Keratinocyte (primary cell): ENCODE measurements around the gene UROS. TPM values are rescaled to one million over a fixed set of nuclear protein-coding genes. Genes with fewer than 3 reads are reported as not detected.

Experiments used
- DNase-seq: peaks from one replicate; pipeline ENCODE4 v3.0.0-alpha.2; 2011; ENCODE audit warnings: low read depth, missing footprints, low spot score
- FAIRE-seq: peaks from 2 replicates; lab custom pipeline; 2011; peaks lifted over from hg19 to GRCh38; lab: Jason Lieb, UNC
- H2AFZ ChIP-seq: 2 replicates; pipeline ENCODE4 v1.6.0; 2012; ENCODE audit warnings: low read length, control low read depth, inconsistent platforms; ENCODE audit not compliant: control insufficient read depth
- H3K27ac ChIP-seq: 2 replicates; pipeline ENCODE4 v1.5.1; 2011; ENCODE audit warnings: low read length; ENCODE audit not compliant: control insufficient read depth, insufficient read depth
- H3K27me3 ChIP-seq: 3 replicates; pipeline ENCODE4 v1.6.0; 2011; ENCODE audit warnings: low read length; ENCODE audit not compliant: control insufficient read depth, insufficient read depth; ENCODE audit errors: extremely low read depth
- H3K36me3 ChIP-seq, 2 experiments: 2 replicates in 1 of 2; 3 replicates in 1 of 2; pipeline ENCODE4 v1.5.1; 2011; ENCODE audit warnings: low read length in 2 of 2, mild to moderate bottlenecking in 1 of 2; ENCODE audit not compliant: control insufficient read depth in 2 of 2, insufficient read depth in 2 of 2; ENCODE audit errors: extremely low read depth in 1 of 2
- H3K4me1 ChIP-seq: 3 replicates; pipeline ENCODE4 v1.5.1; 2011; ENCODE audit warnings: low read length; ENCODE audit not compliant: control insufficient read depth, insufficient read depth; ENCODE audit errors: extremely low read depth
- H3K4me2 ChIP-seq: 3 replicates; pipeline ENCODE4 v1.6.0; 2011; ENCODE audit warnings: low read depth, low read length; ENCODE audit not compliant: control insufficient read depth, insufficient read depth; ENCODE audit errors: extremely low read depth
- H3K4me3 ChIP-seq, 3 experiments: fragments of 200-600 bp in 1 of 3; sonication (generic) in 1 of 3; 2 replicates in 2 of 3; 3 replicates in 1 of 3; pipeline ENCODE4 v1.5.1; 2011 to 2016; ENCODE audit warnings: low read length in 3 of 3, mild to moderate bottlenecking in 3 of 3, control low read depth in 2 of 3, inconsistent platforms in 1 of 3, low read depth in 1 of 3, mixed read lengths in 1 of 3, mixed run types in 1 of 3, moderate library complexity in 1 of 3; ENCODE audit not compliant: control insufficient read depth in 2 of 3, insufficient read depth in 2 of 3; ENCODE audit errors: extremely low read depth in 1 of 3
- H3K79me2 ChIP-seq: 2 replicates; pipeline ENCODE4 v1.6.0; 2012; ENCODE audit warnings: low read length; ENCODE audit not compliant: control insufficient read depth, insufficient read depth
- H3K9ac ChIP-seq: 3 replicates; pipeline ENCODE4 v1.6.0; 2011; ENCODE audit warnings: low read length; ENCODE audit not compliant: control insufficient read depth, insufficient read depth; ENCODE audit errors: extremely low read depth
- H3K9me1 ChIP-seq: 3 replicates; pipeline ENCODE4 v1.6.0; 2011; ENCODE audit warnings: low read length; ENCODE audit not compliant: control insufficient read depth, insufficient read depth; ENCODE audit errors: extremely low read depth
- H3K9me3 ChIP-seq: 2 replicates; pipeline ENCODE4 v1.5.1; 2012; ENCODE audit warnings: low read depth, low read length; ENCODE audit not compliant: control insufficient read depth
- H4K20me1 ChIP-seq: 3 replicates; pipeline ENCODE4 v1.6.0; 2011; ENCODE audit warnings: low read length; ENCODE audit not compliant: control insufficient read depth, insufficient read depth; ENCODE audit errors: extremely low read depth
- EZH2 ChIP-seq: IDR thresholded peaks from one replicate; pipeline ENCODE4 v1.6.1; 2012; ENCODE audit warnings: inconsistent platforms, mild to moderate bottlenecking, low read length, moderate library complexity
- dilution Hi-C: fragments of 300-500 bp; cut with MboI; formaldehyde crosslinking; loops from one replicate; pipeline ENCODE4 v1.7.0; 2020; ENCODE audit warnings: low sequenced_read_pairs; ENCODE audit not compliant: extremely low pct_ligation_motif_present
- polyA plus RNA-seq, 5 experiments: library from polyadenylated mRNA; depleted of rRNA in 3 of 5; stranded (reverse) in 3 of 5; stranded (forward) in 1 of 5; unstranded in 1 of 5; fragments of >200 nt; gene quantifications; 1 replicate in 1 of 5; 2 replicates in 3 of 5; 3 replicates in 1 of 5; pipeline versions ENCODE4 v1.2.1 to v1.2.3, GENCODE V29; 2011 to 2012; ENCODE audit warnings: missing spikeins in 2 of 5, low read depth in 1 of 5, low replicate concordance in 1 of 5
- TF ChIP-seq, protein P1 (sequence below), 3 experiments: IDR thresholded peaks in 1 of 3; conservative IDR thresholded peaks in 1 of 3; optimal IDR thresholded peaks in 1 of 3; 2 replicates in 2 of 3; 3 replicates in 1 of 3; pipeline versions ENCODE3 to v1.5.1; 2011; ENCODE audit warnings: low read length in 3 of 3, mild to moderate bottlenecking in 3 of 3, moderate library complexity in 2 of 3, control low read depth in 1 of 3, inconsistent platforms in 1 of 3; ENCODE audit not compliant: insufficient read depth in 2 of 3; ENCODE audit errors: extremely low read depth in 1 of 3

Gene UROS
- polyA plus RNA-seq, 1 donor (not counting 4 experiments of a cell fraction or from before 2014, with no cell fraction given), result 46.7 TPM

DNA sequence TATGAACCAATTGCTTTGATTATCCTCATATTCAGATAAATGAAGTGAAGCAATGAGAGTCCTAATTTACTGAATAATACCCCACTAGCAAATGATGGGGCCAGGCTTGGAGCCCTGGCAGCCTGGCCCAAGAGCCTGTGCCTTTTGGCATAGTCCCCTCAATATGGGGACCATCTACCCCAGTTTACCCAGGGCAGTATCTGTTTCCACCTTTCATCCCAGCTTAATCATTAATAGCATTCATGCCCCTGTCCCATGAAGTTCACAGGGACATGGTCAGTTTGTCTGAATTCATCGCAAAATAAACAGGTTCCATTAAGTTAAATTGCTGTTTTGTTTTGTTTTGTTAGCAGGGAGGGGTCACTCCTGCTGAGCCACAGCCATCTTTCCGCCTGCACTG lies 25.8 kb upstream of the UROS start:
- dilution Hi-C loops, result no loop called here
- H3K36me3 ChIP-seq, result peaks cover 18 to 22% of the 10 kb centered on the region in 2 experiments
- no peak for FAIRE-seq

DNA sequence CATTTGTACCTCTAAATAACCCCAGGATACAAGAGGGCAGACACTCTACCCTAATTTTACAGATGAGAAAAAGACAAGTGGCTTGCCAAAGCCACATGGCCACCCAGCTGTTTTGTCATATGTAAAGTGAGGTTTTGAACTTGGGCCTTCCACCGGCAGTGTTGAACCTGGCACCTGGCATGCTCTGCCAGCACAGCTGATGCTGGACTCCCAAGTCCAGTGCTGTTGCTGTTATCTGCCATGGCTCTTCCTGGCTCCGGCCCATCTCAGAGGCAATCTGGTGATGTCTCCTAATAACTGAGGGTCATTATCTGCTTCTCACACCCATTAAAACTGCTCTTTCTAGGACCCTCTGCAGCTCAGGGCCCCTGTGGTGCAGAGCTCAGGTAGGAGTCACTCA lies 25.3 kb upstream of the UROS start:
- no peaks in the 10 kb centered on the region for H3K27me3 ChIP-seq
- H3K4me2 ChIP-seq, result no peak overlapping the region
- peaks cover 19 to 20% of the 10 kb centered on the region in 2 experiments for H3K36me3 ChIP-seq
- H3K9me3 ChIP-seq, result no peaks in the 10 kb centered on the region
- no peak for DNase-seq
- no peaks in the 10 kb centered on the region for H3K9me1 ChIP-seq
- no peaks in the 10 kb centered on the region for H4K20me1 ChIP-seq
- dilution Hi-C loops, result no loop called here
- H3K27ac ChIP-seq, result no peak overlapping the region
- H2AFZ ChIP-seq, result no peak overlapping the region
- H3K4me1 ChIP-seq, result no peaks in the 10 kb centered on the region
- H3K4me3 ChIP-seq, result no peak overlapping the region
- FAIRE-seq, result no peak
- H3K79me2 ChIP-seq, result no peaks in the 10 kb centered on the region
- no peak overlapping the region for H3K9ac ChIP-seq
- TF ChIP-seq, protein P1, sequence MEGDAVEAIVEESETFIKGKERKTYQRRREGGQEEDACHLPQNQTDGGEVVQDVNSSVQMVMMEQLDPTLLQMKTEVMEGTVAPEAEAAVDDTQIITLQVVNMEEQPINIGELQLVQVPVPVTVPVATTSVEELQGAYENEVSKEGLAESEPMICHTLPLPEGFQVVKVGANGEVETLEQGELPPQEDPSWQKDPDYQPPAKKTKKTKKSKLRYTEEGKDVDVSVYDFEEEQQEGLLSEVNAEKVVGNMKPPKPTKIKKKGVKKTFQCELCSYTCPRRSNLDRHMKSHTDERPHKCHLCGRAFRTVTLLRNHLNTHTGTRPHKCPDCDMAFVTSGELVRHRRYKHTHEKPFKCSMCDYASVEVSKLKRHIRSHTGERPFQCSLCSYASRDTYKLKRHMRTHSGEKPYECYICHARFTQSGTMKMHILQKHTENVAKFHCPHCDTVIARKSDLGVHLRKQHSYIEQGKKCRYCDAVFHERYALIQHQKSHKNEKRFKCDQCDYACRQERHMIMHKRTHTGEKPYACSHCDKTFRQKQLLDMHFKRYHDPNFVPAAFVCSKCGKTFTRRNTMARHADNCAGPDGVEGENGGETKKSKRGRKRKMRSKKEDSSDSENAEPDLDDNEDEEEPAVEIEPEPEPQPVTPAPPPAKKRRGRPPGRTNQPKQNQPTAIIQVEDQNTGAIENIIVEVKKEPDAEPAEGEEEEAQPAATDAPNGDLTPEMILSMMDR (optimal IDR thresholded peaks at IDR 0.05 in 1 of 3, IDR thresholded peaks at IDR 0.05 in 1 of 3, conservative IDR thresholded peaks at IDR 0.05 in 1 of 3; ENCODE audit: extremely low read depth in 1 of 3, insufficient read depth in 2 of 3, low read length in 3 of 3), result no peak
- TF ChIP-seq EZH2, result no peak

More for the DNA sequence above, 25.8 kb upstream of the UROS start:
- H3K4me2 ChIP-seq, result no peak overlapping the region
- no peak overlapping the region for H3K4me3 ChIP-seq
- no peak overlapping the region for H3K9ac ChIP-seq
- H4K20me1 ChIP-seq, result no peaks in the 10 kb centered on the region
- H2AFZ ChIP-seq, result no peak overlapping the region
- TF ChIP-seq, protein P1 (optimal IDR thresholded peaks at IDR 0.05 in 1 of 3, IDR thresholded peaks at IDR 0.05 in 1 of 3, conservative IDR thresholded peaks at IDR 0.05 in 1 of 3; ENCODE audit: extremely low read depth in 1 of 3, insufficient read depth in 2 of 3, low read length in 3 of 3), result no peak
- no peak for TF ChIP-seq EZH2
- no peaks in the 10 kb centered on the region for H3K4me1 ChIP-seq
- no peak overlapping the region for H3K27ac ChIP-seq
- H3K9me1 ChIP-seq, result no peaks in the 10 kb centered on the region
- H3K9me3 ChIP-seq, result no peaks in the 10 kb centered on the region
- H3K79me2 ChIP-seq, result no peaks in the 10 kb centered on the region
- no peaks in the 10 kb centered on the region for H3K27me3 ChIP-seq
- DNase-seq, result no peak
